K562 (cell line): Measurements from ENCODE around the gene AKAP6. TPM values are rescaled to one million over a fixed set of nuclear protein-coding genes. Genes with fewer than 3 reads are reported as not detected.

Experiments used
- ATAC-seq: fragments of 200-7000 bp; cut with Tn5 transposase; 3 replicates; pipeline ENCODE4 v1.9.1; 2020; ENCODE audit warnings: moderate library complexity
- BruUV-seq: library from RNA; stranded (reverse); fragments of 400-500 nt; replicated peaks from 2 replicates; lab custom pipeline; 2021; lab: Mats Ljungman, UMichigan
- CTCF ChIA-PET: fragments of 300-600 bp; formaldehyde crosslinking; extraction: SDS; loops from one replicate; lab custom pipeline; 2021; ENCODE audit warnings: low intra/inter-chr PET ratio; lab: Yijun Ruan, JAX
- POLR2A ChIA-PET: fragments of 300-600, 350-650 bp; sonication (Branson Sonifier 250); formaldehyde crosslinking; extraction: SDS; loops from one replicate; lab custom pipeline; 2021; ENCODE audit warnings: antibody characterized with exemption, inconsistent platforms; lab: Yijun Ruan, JAX
- DNase-seq, 4 experiments: peaks; one replicate each; pipeline versions ENCODE4 v3.0.0 to v3.0.0-alpha.2; 2011 to 2018; ENCODE audit warnings: low spot score in 3 of 4, mixed read lengths in 3 of 4; ENCODE audit errors: extremely low read depth in 1 of 4
- FAIRE-seq: peaks from 2 replicates; lab custom pipeline; 2011; peaks lifted over from hg19 to GRCh38; lab: Jason Lieb, UNC
- H2AFZ ChIP-seq: 2 replicates; pipeline ENCODE4 v1.6.0; 2011; ENCODE audit warnings: low read depth, low read length, control low read depth, inconsistent platforms
- H3K27ac ChIP-seq: fragments of 200-600 bp; 3 replicates; pipeline ENCODE4 v1.8.0; 2011; ENCODE audit warnings: low read depth, mild to moderate bottlenecking, control low read depth, inconsistent platforms, low read length, moderate library complexity, mixed read lengths; ENCODE audit errors: extremely low read depth
- H3K27me3 ChIP-seq, 2 experiments: fragments of 300-600 bp in 1 of 2; 2 replicates in 1 of 2; 3 replicates in 1 of 2; pipeline versions ENCODE4 v1.6.0 to v1.8.0; 2011; ENCODE audit warnings: inconsistent platforms in 2 of 2, low read length in 2 of 2, mild to moderate bottlenecking in 1 of 2, mixed read lengths in 1 of 2, moderate library complexity in 1 of 2; ENCODE audit not compliant: control insufficient read depth in 2 of 2, insufficient read depth in 2 of 2
- H3K36me3 ChIP-seq: fragments of 300-600 bp; 3 replicates; pipeline ENCODE4 v1.8.0; 2011; ENCODE audit warnings: mild to moderate bottlenecking, low read length, inconsistent platforms; ENCODE audit not compliant: control insufficient read depth, insufficient read depth
- H3K4me1 ChIP-seq, 2 experiments: fragments of 200-600 bp in 1 of 2; replicated peaks in 1 of 2; 2 replicates in 1 of 2; 3 replicates in 1 of 2; pipeline versions ENCODE4 v1.5.1 to v1.8.0; 2011; ENCODE audit warnings: inconsistent platforms in 2 of 2, low read length in 2 of 2, mild to moderate bottlenecking in 1 of 2, mixed read lengths in 1 of 2, moderate library complexity in 1 of 2; ENCODE audit not compliant: control insufficient read depth in 2 of 2, insufficient read depth in 2 of 2
- H3K4me2 ChIP-seq: 2 replicates; pipeline ENCODE4 v1.6.1; 2011; ENCODE audit warnings: low read length, control low read depth, inconsistent platforms, mixed read lengths; ENCODE audit not compliant: insufficient read depth
- H3K4me3 ChIP-seq: fragments of 200-600 bp; sonication (generic), shearing (Covaris generic); 2 replicates; pipeline ENCODE4 v1.5.1; 2016; ENCODE audit warnings: control low read depth, inconsistent platforms
- H3K79me2 ChIP-seq: fragments of 200-600 bp; 3 replicates; pipeline ENCODE4 v1.8.0; 2011; ENCODE audit warnings: low read length, inconsistent platforms; ENCODE audit not compliant: control insufficient read depth, insufficient read depth
- H3K9ac ChIP-seq, 2 experiments: 2 replicates each; pipeline versions ENCODE4 v1.6.0 to v1.6.1; 2011; ENCODE audit warnings: low read depth in 2 of 2, low read length in 2 of 2, control low read depth in 1 of 2, inconsistent platforms in 1 of 2, mild to moderate bottlenecking in 1 of 2, mixed read lengths in 1 of 2; ENCODE audit not compliant: insufficient read depth in 1 of 2
- H3K9me1 ChIP-seq: one replicate; pipeline ENCODE4 v1.6.0; 2011; ENCODE audit warnings: inconsistent platforms, mild to moderate bottlenecking, low read length, moderate library complexity; ENCODE audit not compliant: control insufficient read depth, insufficient read depth
- H3K9me3 ChIP-seq: replicated peaks from 2 replicates; pipeline ENCODE4 v1.5.1; 2011; ENCODE audit warnings: low read depth, low read length, inconsistent platforms; ENCODE audit not compliant: control insufficient read depth, insufficient read depth
- H4K20me1 ChIP-seq: replicated peaks from 2 replicates; pipeline ENCODE4 v1.6.1; 2011; ENCODE audit warnings: low read length, inconsistent platforms, mixed read lengths; ENCODE audit not compliant: control insufficient read depth, insufficient read depth
- CLOCK ChIP-seq: fragments of 250-450 bp; sonication (Bioruptor Pico); IDR thresholded peaks from 2 replicates; pipeline ENCODE4 v1.4.0; 2020; ENCODE audit warnings: mild to moderate bottlenecking, moderate library complexity, borderline replicate concordance
- ELF2 ChIP-seq: fragments of 250-450 bp; sonication (Bioruptor Pico); IDR thresholded peaks from 2 replicates; pipeline ENCODE4 v1.5.0; 2021; ENCODE audit warnings: mild to moderate bottlenecking
- FOXA1 ChIP-seq: fragments of 450-650 bp; IDR thresholded peaks from 2 replicates; pipeline ENCODE4 v1.6.1; 2016; ENCODE audit warnings: mild to moderate bottlenecking, borderline replicate concordance
- FOXO4 ChIP-seq: fragments of 450-650 bp; formaldehyde crosslinking; IDR thresholded peaks from 2 replicates; pipeline ENCODE4 v1.4.0; 2020; ENCODE audit warnings: mild to moderate bottlenecking, moderate library complexity
- MXI1 ChIP-seq: IDR thresholded peaks from 2 replicates; pipeline ENCODE4 v1.6.1; 2011; ENCODE audit warnings: low read depth, mild to moderate bottlenecking, improper control_type of control experiment, low read length
- NFATC3 ChIP-seq: fragments of 450-650 bp; IDR thresholded peaks from 2 replicates; pipeline ENCODE4 v1.6.1; 2017; ENCODE audit warnings: mild to moderate bottlenecking
- POLR2A ChIP-seq: fragments of 450-650 bp; conservative IDR thresholded peaks from 2 replicates; pipeline ENCODE4 v1.6.1; 2016
- ZNF121 ChIP-seq: sonication (generic); formaldehyde crosslinking; conservative IDR thresholded peaks from 2 replicates; pipeline ENCODE4 v1.8.0; 2022; ENCODE audit warnings: missing genetic modification reagents
- ZNF165 ChIP-seq: fragments of 250-450 bp; sonication (Bioruptor Pico); IDR thresholded peaks from 2 replicates; pipeline ENCODE4 v1.4.0; 2020; ENCODE audit warnings: borderline replicate concordance
- ZNF318 ChIP-seq, 2 experiments: fragments of 450-650 bp; IDR thresholded peaks; 2 replicates each; pipeline ENCODE4 v1.6.1; 2016; ENCODE audit warnings: mild to moderate bottlenecking in 2 of 2, borderline replicate concordance in 1 of 2, low read depth in 1 of 2, moderate library complexity in 1 of 2
- WGBS: fragments of 100-300 bp; shearing (Covaris generic); methylation state at CpG from one replicate; pipeline ENCODE4 v1.1.6; 2016; ENCODE audit warnings: low coverage, mixed read lengths; ENCODE audit not compliant: insufficient coverage; ENCODE audit errors: missing lambda C conversion rate; 5-methylcytosine and 5-hydroxymethylcytosine counted together
- in situ Hi-C: fragments of 300-500 bp; cut with MboI; formaldehyde crosslinking; loops from 4 replicates; pipeline ENCODE4 v1.15.0; 2018; ENCODE audit warnings: inconsistent platforms, mixed read lengths
- intact Hi-C: fragments of 100-400 bp; cut with micrococcal nuclease; formaldehyde crosslinking; loops from 2 replicates; pipeline ENCODE4 v1.14.2; 2022
- polyA plus RNA-seq, 8 experiments: library from polyadenylated mRNA; depleted of rRNA in 4 of 8; stranded (reverse) in 5 of 8; unstranded in 3 of 8; fragments of >200 nt; fragmentation: Nextera tagmentation in 2 of 8; fragmentation: Illumina TruSeq in 1 of 8; extraction: Ambion mirVana in 2 of 8; extraction: Trizol in 1 of 8; gene quantifications; 2 replicates each; pipeline versions ENCODE4 v1.2.1 to v1.2.3, GENCODE V29; 2011 to 2014; ENCODE audit warnings: inconsistent platforms in 1 of 8, missing spikeins in 1 of 8
- total RNA-seq, 7 experiments: library from RNA; depleted of rRNA in 6 of 7; stranded (reverse); fragments of >200 nt in 6 of 7; fragmentation: Illumina TruSeq in 2 of 7; extraction: Trizol in 2 of 7; gene quantifications; 2 replicates each; pipeline versions ENCODE4 v1.2.1 to v1.2.3, GENCODE V29; 2011 to 2021; ENCODE audit warnings: low replicate concordance in 1 of 7

The AKAP6 gene
- total and polyA plus RNA-seq, 9 of the 15 experiments (the other 6 are each of a cell fraction or from before 2014, with no cell fraction given) = 0.03 to 1.7 (median 0.48) TPM

DNA sequence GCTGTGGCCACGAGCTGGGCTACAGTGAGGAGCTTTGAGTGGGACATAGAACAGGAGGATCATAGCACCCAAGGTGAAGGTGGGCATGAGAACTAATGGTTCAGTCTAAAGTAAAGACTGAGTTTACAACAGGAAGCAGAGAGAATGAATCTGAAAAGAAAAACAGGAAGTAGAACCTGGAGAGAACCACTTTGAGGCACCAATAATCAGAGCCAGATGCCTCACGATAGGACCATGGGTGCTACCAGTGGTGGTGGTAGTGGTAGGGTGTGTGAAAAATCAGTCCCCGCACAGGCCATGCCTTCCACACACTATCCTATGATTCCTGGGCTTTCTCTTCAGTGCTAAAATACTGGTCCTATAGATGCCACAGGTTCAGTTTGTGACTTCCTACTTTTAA is 293.6 kb downstream of the AKAP6 start:
- Histone ChIP-seq H3K9me3 (no peaks in the 10 kb centered on the region), H3K9me1 (no peaks in the 10 kb centered on the region), H4K20me1 (no peaks in the 10 kb centered on the region), H3K4me2 (no peak overlapping the region), H3K36me3 (no peaks in the 10 kb centered on the region), H3K79me2 (no peaks in the 10 kb centered on the region), H3K27me3 (no peaks in the 10 kb centered on the region), H3K4me1 (no peaks in the 10 kb centered on the region), H3K27ac (no peak overlapping the region), H3K9ac (no peak overlapping the region), H3K4me3 (no peak overlapping the region), H2AFZ (no peak overlapping the region)
- in situ Hi-C loops (no loop called here), intact Hi-C loops (no loop called here)
- FAIRE-seq = no peak
- CTCF ChIA-PET = no interaction called here
- no peak for DNase-seq
- no TSS peak for BruUV-seq
- ATAC-seq = no peak
- POLR2A ChIA-PET = no interaction called here
- WGBS = 0% methylated on average over 3 of the region's 3 CpGs
- TF ChIP-seq CLOCK (CRISPR knock-in tag) = no peak
- no peak for TF ChIP-seq ZNF165 (CRISPR knock-in tag)
- no peak for TF ChIP-seq MXI1
- no peak for TF ChIP-seq FOXO4 (CRISPR knock-in tag)
- TF ChIP-seq ZNF121 (CRISPR knock-in tag) = no peak
- TF ChIP-seq NFATC3 = no peak
- TF ChIP-seq ELF2 (CRISPR knock-in tag) = no peak
- TF ChIP-seq ZNF318 (IDR thresholded peaks at IDR 0.05; ENCODE audit: borderline replicate concordance in 1 of 2, low read depth in 1 of 2) = no peak
- no peak for TF ChIP-seq FOXA1
- no peak for TF ChIP-seq POLR2A
